SHP77 treated with DMSO at 0.1 percent for 48 hours (cell line): ENCODE data around the gene IQSEC3.
"Not testable (repeated sequence)": the region's sequence is repeated elsewhere in the genome, so short reads cannot be mapped to it uniquely, and the experiment has no call there.

Experiments used
- DNase-seq: peaks from one replicate; lab custom pipeline; 2025; lab: John Stamatoyannopoulos, UW

The IQSEC3 gene

GRCh38 chr12:111699-112493 is 45.3 kb downstream of the IQSEC3 start:
- DNase-seq: no peak

DNA sequence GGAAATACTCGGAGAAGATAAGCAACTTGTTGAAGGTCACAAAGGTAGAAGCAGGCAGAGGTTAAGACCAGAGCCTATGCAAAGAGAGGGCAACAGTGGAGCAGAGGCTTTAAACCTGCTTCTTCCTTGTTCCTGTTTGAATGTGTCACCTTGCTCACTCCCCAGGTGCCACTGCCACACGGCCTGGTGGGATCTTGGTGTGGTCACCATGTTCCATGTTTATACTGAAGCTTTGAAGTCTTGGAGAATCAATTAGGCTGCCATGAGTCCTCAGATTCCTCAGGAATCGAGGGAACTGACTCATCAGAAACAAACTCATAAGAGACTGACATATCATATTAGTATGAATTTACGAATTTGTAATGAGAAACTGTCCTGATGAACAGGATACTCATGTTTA is 46.8 kb downstream of the IQSEC3 start:
- no peak for DNase-seq

DNA sequence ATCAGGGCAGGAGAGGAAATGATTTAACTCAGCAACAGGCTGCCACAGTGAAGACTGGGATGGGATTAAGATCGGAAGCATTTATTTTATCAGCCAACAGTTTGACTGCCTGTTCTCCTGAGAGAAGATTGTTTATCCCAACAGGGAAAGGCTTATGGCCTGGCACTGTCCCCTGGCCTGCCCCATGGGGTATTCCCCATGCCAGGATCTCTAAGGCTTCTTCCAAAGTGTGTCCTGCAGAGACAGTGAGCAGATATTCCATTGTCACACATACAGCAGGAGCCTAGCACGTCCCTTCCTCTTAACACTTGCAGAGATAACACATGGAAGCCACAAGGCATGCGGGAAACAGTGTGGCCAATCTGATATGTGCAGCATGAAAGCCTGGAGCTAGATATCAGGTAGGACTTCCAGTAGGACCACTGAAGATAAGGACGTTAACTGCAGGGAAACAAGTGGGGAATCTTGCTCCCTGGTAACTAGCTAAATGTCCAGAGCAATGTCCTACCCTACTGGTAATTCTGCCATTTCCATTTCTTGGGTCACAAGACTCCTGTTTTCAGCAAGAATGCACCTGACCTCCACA is 48.2 kb downstream of the IQSEC3 start:
- DNase-seq: no peak

- DNase-seq: no peak
These were observed 49.0 kb downstream of the IQSEC3 start for GRCh38 chr12:115518-115917.

DNA sequence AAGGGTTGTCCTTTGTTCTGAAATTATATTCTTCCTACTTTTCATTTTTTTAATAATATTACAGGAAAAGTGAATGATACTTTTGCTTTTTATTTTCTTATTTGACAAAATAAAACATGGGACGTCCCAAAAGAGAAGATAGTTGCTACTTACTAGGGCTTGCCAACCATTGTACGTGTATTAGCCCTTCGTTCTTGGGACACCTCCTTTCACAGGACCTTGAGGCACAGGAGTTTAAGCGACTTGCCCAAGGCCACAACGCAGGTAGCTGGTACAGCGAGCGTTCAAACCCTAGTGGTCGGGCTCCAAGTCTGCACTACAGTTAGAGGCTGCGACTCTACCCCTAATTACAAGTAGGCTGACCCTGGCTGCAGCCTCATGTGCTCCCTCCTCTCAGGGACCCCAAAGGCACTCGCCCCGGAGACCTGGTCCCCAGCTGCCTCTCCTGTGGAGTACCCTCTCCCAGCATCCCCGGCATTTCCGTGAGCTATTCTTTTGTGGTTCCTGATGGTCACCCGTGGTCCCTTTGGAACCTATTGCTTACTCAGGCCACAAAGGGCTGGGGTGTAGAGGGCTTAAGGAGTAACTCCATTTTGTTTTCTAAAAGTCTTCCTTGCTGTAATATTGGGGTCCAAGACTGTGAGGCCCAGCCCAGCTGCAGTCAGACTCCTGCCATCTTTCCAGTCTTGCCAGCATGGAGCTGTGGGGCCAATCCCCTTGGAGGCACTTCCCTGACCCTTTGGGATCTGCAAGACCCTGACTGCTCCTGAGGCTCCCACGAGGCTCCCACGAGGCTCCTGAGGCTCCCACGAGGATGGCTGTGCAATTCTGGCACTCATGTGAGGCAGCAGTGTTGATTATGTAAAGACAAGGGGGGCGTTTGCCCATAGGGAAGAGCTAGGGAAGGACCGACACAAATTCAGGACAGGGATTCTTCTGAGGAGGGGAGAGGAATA is 49.7 kb downstream of the IQSEC3 start:
- DNase-seq: no peak

GRCh38 chr12:117311-117710 is 50.7 kb downstream of the IQSEC3 start:
- DNase-seq: no peak

DNA sequence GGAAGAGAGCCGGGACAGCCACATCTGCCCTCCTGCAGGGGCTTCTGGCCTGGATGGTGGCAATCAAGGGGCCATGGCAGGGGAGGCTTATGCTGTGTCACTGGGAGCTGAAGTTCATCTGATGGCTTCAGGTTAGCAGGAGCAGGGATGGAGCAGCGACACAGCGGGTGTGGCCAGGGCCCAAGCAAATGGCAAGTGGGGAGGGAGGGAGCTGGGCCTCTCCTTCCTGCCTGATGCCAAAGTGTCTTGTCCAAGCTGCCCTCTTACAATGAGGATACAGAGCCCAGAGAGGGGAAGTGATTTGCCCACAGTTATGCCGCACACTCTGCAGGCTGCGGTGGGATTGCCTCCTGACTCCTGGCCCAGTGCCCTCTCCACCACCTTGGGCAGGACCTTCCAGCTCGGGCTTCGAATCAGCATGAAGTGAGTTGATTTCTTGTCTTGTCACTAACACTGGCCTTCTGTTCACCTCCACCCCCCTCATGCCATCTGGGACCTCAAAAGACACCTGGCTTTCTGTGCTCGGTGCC is 51.3 kb downstream of the IQSEC3 start:
- no peak for DNase-seq

DNA sequence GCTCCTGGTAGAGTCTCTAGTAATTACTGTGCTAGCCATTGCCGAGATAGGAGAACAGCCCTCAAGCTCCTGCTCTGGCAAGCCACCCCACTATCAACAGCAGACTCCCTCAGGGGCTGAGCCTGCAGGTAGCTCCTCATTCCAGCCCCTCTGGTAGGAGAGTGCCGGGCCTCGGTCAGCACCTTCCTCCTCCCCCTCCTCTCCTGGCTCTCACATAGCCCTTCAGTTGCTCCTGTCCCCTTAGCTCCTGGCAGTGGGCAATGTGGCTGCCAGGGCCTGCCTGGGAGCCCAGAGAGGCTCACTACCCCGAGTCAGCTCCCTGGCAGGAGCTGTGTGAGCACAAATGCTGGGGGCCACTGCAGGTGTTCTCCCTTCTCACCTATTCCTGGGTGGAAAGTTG is 52.0 kb downstream of the IQSEC3 start:
- DNase-seq: no peak

DNA sequence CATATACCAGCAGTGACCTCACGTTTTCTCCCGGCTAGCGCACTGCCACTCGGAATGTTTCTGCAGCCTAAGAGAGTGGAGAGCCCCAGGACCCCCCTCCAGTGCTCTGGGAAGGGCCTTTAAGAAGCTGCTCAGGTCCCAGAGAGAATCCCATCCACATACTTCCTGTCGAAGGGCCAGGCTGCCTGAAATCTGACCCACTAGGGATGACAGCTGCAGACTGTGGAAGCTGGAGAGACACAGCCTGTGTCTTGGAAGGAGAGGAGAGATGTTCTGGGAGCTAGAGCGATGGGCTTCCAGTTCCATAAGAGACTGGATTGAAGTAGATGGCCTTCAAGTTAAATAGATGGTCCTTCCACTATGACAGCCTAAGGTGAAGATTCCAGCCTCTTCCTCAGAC is 54.4 kb downstream of the IQSEC3 start:
- no peak for DNase-seq

DNA sequence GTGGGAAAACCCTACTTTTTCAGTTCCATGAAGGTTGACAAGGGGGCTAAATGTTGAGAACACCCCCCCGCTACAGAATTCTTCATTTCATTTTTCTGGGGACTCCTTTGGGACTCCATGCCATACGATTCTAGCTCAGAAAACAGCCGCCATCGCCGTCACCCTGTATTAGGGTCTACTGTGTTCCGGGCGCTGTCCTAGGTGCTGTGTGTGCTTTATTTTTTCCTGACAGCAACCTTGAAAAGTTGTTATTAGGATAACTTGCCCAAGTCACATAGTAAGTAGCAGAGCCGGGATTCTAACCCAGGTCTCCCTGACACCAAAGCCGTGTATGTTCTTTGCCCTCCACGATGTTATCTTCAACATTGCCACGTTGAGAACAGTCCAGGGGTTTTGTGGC is 55.1 kb downstream of the IQSEC3 start:
- DNase-seq: no peak

DNA sequence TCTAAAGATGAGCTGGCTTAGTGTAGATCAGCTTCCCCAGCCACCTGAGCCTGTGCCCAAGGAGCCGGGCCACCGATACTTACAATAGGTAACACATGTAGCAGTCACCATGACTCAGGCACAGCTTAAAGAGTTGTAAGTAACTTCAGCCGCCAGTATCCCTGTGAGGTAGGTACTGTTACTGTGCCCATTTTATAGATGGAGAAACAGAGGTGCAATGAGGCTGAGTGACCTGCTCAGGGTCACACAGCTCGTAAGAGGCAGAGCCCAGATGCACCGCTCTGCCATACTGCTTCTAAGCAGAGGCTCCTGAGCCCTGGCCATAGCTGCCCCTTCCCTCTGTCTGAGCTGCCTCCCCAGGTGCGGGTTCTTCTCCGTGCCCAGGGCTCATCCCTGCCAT is 58.5 kb downstream of the IQSEC3 start:
- DNase-seq: no peak

- no peak for DNase-seq
These were observed 59.0 kb downstream of the IQSEC3 start for GRCh38 chr12:125566-125965.

- no peak for DNase-seq
These were observed 61.5 kb downstream of the IQSEC3 start for GRCh38 chr12:128079-128478.

GRCh38 chr12:129001-129400 is 62.4 kb downstream of the IQSEC3 start:
- no peak for DNase-seq

GRCh38 chr12:130519-130918 is 64.0 kb downstream of the IQSEC3 start:
- no peak for DNase-seq

- no peak for DNase-seq
These were observed 64.4 kb downstream of the IQSEC3 start for GRCh38 chr12:131008-131407.

GRCh38 chr12:131732-132495 is 65.3 kb downstream of the IQSEC3 start:
- DNase-seq: no peak

DNA sequence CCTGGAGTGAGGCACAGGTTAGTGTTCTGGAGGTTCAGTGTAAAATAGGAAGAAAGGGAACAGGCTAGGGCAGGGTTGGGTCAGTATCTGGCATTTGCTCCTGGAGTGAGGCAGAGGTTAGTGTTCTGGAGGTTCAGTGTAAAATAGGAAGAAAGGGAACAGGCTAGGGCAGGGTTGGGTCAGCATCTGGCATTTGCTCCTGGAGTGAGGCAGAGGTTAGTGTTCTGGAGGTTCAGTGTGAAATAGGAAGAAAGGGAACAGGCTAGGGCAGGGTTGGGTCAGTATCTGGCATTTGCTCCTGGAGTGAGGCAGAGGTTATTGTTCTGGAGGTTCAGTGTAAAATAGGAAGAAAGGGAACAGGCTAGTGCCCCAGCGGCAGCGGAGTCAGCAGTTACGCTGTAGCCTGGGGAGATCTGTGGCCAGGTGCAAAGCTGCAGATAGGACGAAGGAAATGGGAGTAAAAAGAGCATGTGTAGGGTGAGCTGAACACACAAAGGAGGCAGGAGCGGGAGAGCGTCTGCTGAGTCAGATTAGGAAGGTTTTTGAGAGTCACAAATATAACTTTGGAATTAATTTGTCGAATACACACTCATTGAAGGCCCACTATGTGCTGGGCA is 67.2 kb downstream of the IQSEC3 start:
- DNase-seq: not testable (repeated sequence)

GRCh38 chr12:135138-135537 is 68.6 kb downstream of the IQSEC3 start:
- DNase-seq: no peak

- no peak for DNase-seq
These were observed 71.8 kb downstream of the IQSEC3 start for GRCh38 chr12:138171-138897.
